ENCODE results near the gene CC2D1A. TPM values are rescaled to one million over a fixed set of nuclear protein-coding genes. Genes with fewer than 3 reads are reported as not detected.

The CC2D1A gene
- total RNA-seq, 1 donor = 16.6 TPM

- DNase-seq (ENCODE audit: low read depth) = no peak
- H3K4me3 ChIP-seq (ENCODE audit: low read depth, low read length) = no peak overlapping the region
- TF ChIP-seq CTCF (IDR thresholded peaks at IDR 0.05; ENCODE audit: insufficient read depth, low read length) = no peak
Observed at GRCh38 chr19:13956365-13956744, 50.4 kb downstream of the CC2D1A start.

GRCh38 chr19:13957051-13957450, 51.0 kb downstream of the CC2D1A start:
- TF ChIP-seq CTCF (IDR thresholded peaks at IDR 0.05; ENCODE audit: insufficient read depth, low read length) = no peak
- H3K4me3 ChIP-seq (ENCODE audit: low read depth, low read length) = no peak overlapping the region
- DNase-seq (ENCODE audit: low read depth) = no peak

GRCh38 chr19:13958043-13958442, 52.0 kb downstream of the CC2D1A start:
- TF ChIP-seq CTCF (IDR thresholded peaks at IDR 0.05; ENCODE audit: insufficient read depth, low read length) = no peak
- H3K4me3 ChIP-seq (ENCODE audit: low read depth, low read length) = no peak overlapping the region
- DNase-seq (ENCODE audit: low read depth) = no peak

GRCh38 chr19:13959141-13959961, 53.4 kb downstream of the CC2D1A start:
- no peak for DNase-seq (ENCODE audit: low read depth)
- no peak overlapping the region for H3K4me3 ChIP-seq (ENCODE audit: low read depth, low read length)
- TF ChIP-seq CTCF (IDR thresholded peaks at IDR 0.05; ENCODE audit: insufficient read depth, low read length) = no peak

- H3K4me3 ChIP-seq (ENCODE audit: low read depth, low read length) = no peak overlapping the region
- no peak for DNase-seq (ENCODE audit: low read depth)
- TF ChIP-seq CTCF (IDR thresholded peaks at IDR 0.05; ENCODE audit: insufficient read depth, low read length) = peak; percentile 16
Observed at GRCh38 chr19:13959962-13960862, 54.2 kb downstream of the CC2D1A start.

GRCh38 chr19:13960863-13961784, 55.1 kb downstream of the CC2D1A start:
- no peak for DNase-seq (ENCODE audit: low read depth)
- H3K4me3 ChIP-seq (ENCODE audit: low read depth, low read length) = no peak overlapping the region
- no peak for TF ChIP-seq CTCF (IDR thresholded peaks at IDR 0.05; ENCODE audit: insufficient read depth, low read length)
